Posterior cingulate gyrus (tissue), 11 donors: ENCODE results near the gene METTL26.

Experiments
- DNase-seq, 10 donors: peaks; one replicate each; pipeline versions ENCODE4 v3.0.0 to v3.0.0-alpha.2; 2020 to 2021; ENCODE audit warnings: mixed read lengths in 3 of 10
- intact Hi-C: fragments of 100-400 bp; cut with DNase I; formaldehyde crosslinking; loops from one replicate; pipeline ENCODE4 v1.15.1; 2023

The METTL26 gene

GRCh38 chr16:636206-637080, at the start of gene METTL26:
METTL26 (minus strand) TSS chr16:636305; CDS start chr16:636290, 15 bp downstream.
- intact Hi-C loops, result loop anchor here (2.0 kb wide), 1 partner anchor 44 kb away; no protein-coding TSS in a partner anchor
- peak; percentile 91 to 99 (median 97) for DNase-seq

- peak in 1 of 10 donors; percentile 70 for DNase-seq
- intact Hi-C loops, result no loop called here
Observed at GRCh38 chr16:684961-685696, 49.0 kb upstream of the METTL26 start.

- peak; percentile 96 to 99 (median 98) for DNase-seq
- intact Hi-C loops, result no loop called here
Observed at GRCh38 chr16:684071-684794, 48.1 kb upstream of the METTL26 start, which contains the start of gene JMJD8. JMJD8 (minus strand) TSS chr16:684334; CDS start chr16:684319, 15 bp downstream.

GRCh38 chr16:683396-684070, 47.4 kb upstream of the METTL26 start:
- DNase-seq, result no peak
- intact Hi-C loops, result no loop called here

- intact Hi-C loops, result no loop called here
- no peak for DNase-seq
Observed at GRCh38 chr16:682493-683395, 46.6 kb upstream of the METTL26 start.

- no peak for DNase-seq
- intact Hi-C loops, result no loop called here
Observed at GRCh38 chr16:681746-682427, 45.8 kb upstream of the METTL26 start.

- intact Hi-C loops, result no loop called here
- DNase-seq, result peak in 1 of 10 donors; percentile 75
Observed at GRCh38 chr16:680967-681745, 45.1 kb upstream of the METTL26 start.

GRCh38 chr16:680625-680945, 44.5 kb upstream of the METTL26 start:
- intact Hi-C loops, result no loop called here
- DNase-seq, result no peak

- DNase-seq, result peak; percentile 70 to 97 (median 82)
- intact Hi-C loops, result no loop called here
Observed at GRCh38 chr16:679814-680624, 43.9 kb upstream of the METTL26 start, which contains the start of gene STUB1. STUB1 (plus strand) TSS chr16:680410; CDS start chr16:680526, 116 bp downstream.

GRCh38 chr16:678858-679813, 43.0 kb upstream of the METTL26 start:
- DNase-seq, result peak in 5 of 10 donors; percentile 40 to 92 (median 43)
- intact Hi-C loops, result no loop called here

GRCh38 chr16:678209-678857, 42.2 kb upstream of the METTL26 start:
- no peak for DNase-seq
- intact Hi-C loops, result no loop called here

- no peak for DNase-seq
- intact Hi-C loops, result no loop called here
Observed at GRCh38 chr16:677316-678190, 41.4 kb upstream of the METTL26 start.

- DNase-seq, result peak in 1 of 10 donors; percentile 69
- intact Hi-C loops, result no loop called here
Observed at GRCh38 chr16:676913-677312, 40.8 kb upstream of the METTL26 start.

- intact Hi-C loops, result no loop called here
- DNase-seq, result no peak
Observed at GRCh38 chr16:676565-676902, 40.4 kb upstream of the METTL26 start.
